Neuronal stem cell (in vitro differentiated cells): ENCODE measurements around the gene KCNAB1.
"Not testable (repeated sequence)": the region's sequence is repeated elsewhere in the genome, so short reads cannot be mapped to it uniquely, and the experiment has no call there.

Experiments
- DNase-seq: peaks from one replicate; pipeline ENCODE4 v3.0.0-alpha.2; 2013; ENCODE audit warnings: low spot score
- H2AFZ ChIP-seq: one replicate; pipeline ENCODE4 v1.6.1; 2013; ENCODE audit warnings: mild to moderate bottlenecking, low read length, inconsistent platforms
- H2AK5ac ChIP-seq: 2 replicates; pipeline ENCODE4 v1.6.1; 2013; ENCODE audit warnings: low read depth, mild to moderate bottlenecking, inconsistent platforms, low read length, moderate library complexity, mixed read lengths
- H2BK120ac ChIP-seq: 2 replicates; pipeline ENCODE4 v1.6.1; 2013; ENCODE audit warnings: low read depth, mild to moderate bottlenecking, inconsistent platforms, low read length, moderate library complexity, mixed read lengths
- H2BK12ac ChIP-seq: one replicate; pipeline ENCODE4 v1.6.1; 2013; ENCODE audit warnings: low read length, inconsistent platforms
- H2BK15ac ChIP-seq: 2 replicates; pipeline ENCODE4 v1.6.1; 2013; ENCODE audit warnings: mild to moderate bottlenecking, low read length, inconsistent platforms, mixed read lengths
- H2BK5ac ChIP-seq: one replicate; pipeline ENCODE4 v1.6.1; 2013; ENCODE audit warnings: inconsistent platforms, mild to moderate bottlenecking, low read length, moderate library complexity
- H3K14ac ChIP-seq: one replicate; pipeline ENCODE4 v1.6.1; 2013; ENCODE audit warnings: low read length, inconsistent platforms
- H3K18ac ChIP-seq: 2 replicates; pipeline ENCODE4 v1.6.1; 2013; ENCODE audit warnings: low read length, inconsistent platforms
- H3K23ac ChIP-seq: 2 replicates; pipeline ENCODE4 v1.6.1; 2013; ENCODE audit warnings: low read depth, mild to moderate bottlenecking, mixed read lengths, low read length, inconsistent platforms; ENCODE audit not compliant: poor library complexity
- H3K27ac ChIP-seq: replicated peaks from 3 replicates; pipeline ENCODE4 v1.5.1; 2013; ENCODE audit warnings: low read length, inconsistent platforms
- H3K27me3 ChIP-seq, 3 experiments: 2 replicates each; pipeline ENCODE4 v1.6.1; 2013; ENCODE audit warnings: low read length in 3 of 3, mild to moderate bottlenecking in 2 of 3, inconsistent platforms in 1 of 3, low read depth in 1 of 3, mixed read lengths in 1 of 3, moderate library complexity in 1 of 3; ENCODE audit not compliant: control insufficient read depth in 3 of 3, insufficient read depth in 3 of 3
- H3K36me3 ChIP-seq, 2 donors: replicated peaks in 1 of 2; 2 replicates each; pipeline ENCODE4 v1.6.1; 2013; ENCODE audit warnings: low read length in 2 of 2; ENCODE audit not compliant: control insufficient read depth in 2 of 2, insufficient read depth in 2 of 2
- H3K4ac ChIP-seq: 2 replicates; pipeline ENCODE4 v1.6.1; 2013; ENCODE audit warnings: inconsistent platforms, mild to moderate bottlenecking, low read length, moderate library complexity
- H3K4me1 ChIP-seq, 2 donors: 1 replicate in 1 of 2; 2 replicates in 1 of 2; pipeline ENCODE4 v1.6.1; 2013; ENCODE audit warnings: low read length in 2 of 2, low read depth in 1 of 2; ENCODE audit not compliant: control insufficient read depth in 2 of 2, insufficient read depth in 1 of 2
- H3K4me2 ChIP-seq: one replicate; pipeline ENCODE4 v1.6.1; 2013; ENCODE audit warnings: mild to moderate bottlenecking, low read length, inconsistent platforms; ENCODE audit not compliant: insufficient read depth, poor library complexity, severe bottlenecking
- H3K4me3 ChIP-seq, 2 donors: 2 replicates each; pipeline ENCODE4 v1.5.1; 2013; ENCODE audit warnings: low read length in 2 of 2, mild to moderate bottlenecking in 2 of 2, inconsistent platforms in 1 of 2, moderate library complexity in 1 of 2
- H3K79me1 ChIP-seq: one replicate; pipeline ENCODE4 v1.6.1; 2013; ENCODE audit warnings: low read depth, mild to moderate bottlenecking, inconsistent platforms, low read length, moderate library complexity
- H3K9ac ChIP-seq: one replicate; pipeline ENCODE4 v1.6.1; 2013; ENCODE audit warnings: mild to moderate bottlenecking, low read depth, low read length, inconsistent platforms; ENCODE audit not compliant: poor library complexity
- H3K9me3 ChIP-seq, 2 donors: replicated peaks in 1 of 2; 2 replicates each; pipeline versions ENCODE3 to v1.6.1; 2013; ENCODE audit warnings: low read length in 2 of 2, mild to moderate bottlenecking in 2 of 2, inconsistent platforms in 1 of 2, low read depth in 1 of 2, mixed read lengths in 1 of 2, moderate library complexity in 1 of 2; ENCODE audit not compliant: control insufficient read depth in 2 of 2, insufficient read depth in 1 of 2
- H4K8ac ChIP-seq: one replicate; pipeline ENCODE4 v1.6.1; 2013; ENCODE audit warnings: low read depth, mild to moderate bottlenecking, inconsistent platforms, low read length, moderate library complexity
- H4K91ac ChIP-seq: one replicate; pipeline ENCODE4 v1.6.1; 2013; ENCODE audit warnings: low read length, low read depth, mild to moderate bottlenecking, inconsistent platforms; ENCODE audit not compliant: poor library complexity
- WGBS, 2 donors: extraction: QIAGEN DNeasy Blood & Tissue Kit; methylation state at CpG; one replicate each; pipeline ENCODE4 v1.1.7; 2013; ENCODE audit warnings: missing lambda C conversion rate in 2 of 2, mixed read lengths in 1 of 2; ENCODE audit not compliant: insufficient read length in 2 of 2, insufficient replicate concordance in 1 of 2; ENCODE audit errors: extremely low coverage in 2 of 2; 5-methylcytosine and 5-hydroxymethylcytosine counted together

KCNAB1 gene

GRCh38 chr3:156135921-156136638 is 15.7 kb downstream of the KCNAB1 start:
- no CpG with 5 or more reads among the region's 2 CpGs for whole genome bisulfite sequencing, 2 donors

GRCh38 chr3:156137397-156137796 is 17.0 kb downstream of the KCNAB1 start:
- H2BK15ac ChIP-seq, H3K4me3 ChIP-seq, H2AK5ac ChIP-seq, H3K27me3 ChIP-seq, H2BK120ac ChIP-seq, H3K36me3 ChIP-seq, H2BK12ac ChIP-seq, H3K27ac ChIP-seq, H3K79me1 ChIP-seq, DNase-seq, H3K4ac ChIP-seq, H4K8ac ChIP-seq, H2BK5ac ChIP-seq, H3K4me2 ChIP-seq, H3K9me3 ChIP-seq, H3K18ac ChIP-seq, H3K9ac ChIP-seq, H3K23ac ChIP-seq, H4K91ac ChIP-seq, H2AFZ ChIP-seq, H3K4me1 ChIP-seq, H3K14ac ChIP-seq: not testable (repeated sequence)
- no CpG with 5 or more reads among the region's 8 CpGs for WGBS, 2 donors

More at GRCh38 chr3:156135921-156136638, 15.7 kb downstream of the KCNAB1 start:
- Histone ChIP-seq H4K8ac (no peak overlapping the region), H3K79me1 (no peaks in the 10 kb centered on the region), H3K18ac (no peak overlapping the region), H3K23ac (no peak overlapping the region), H2AK5ac (no peak overlapping the region), H2BK15ac (no peak overlapping the region), H2BK120ac (no peak overlapping the region), H3K27me3 (no peaks in the 10 kb centered on the region), H3K27ac (no peak overlapping the region), H2AFZ (no peak overlapping the region), H3K36me3 (no peaks in the 10 kb centered on the region), H3K14ac (no peak overlapping the region), H3K4me2 (no peak overlapping the region), H3K4me3 (no peak overlapping the region), H3K9ac (no peak overlapping the region), H3K9me3 (no peaks in the 10 kb centered on the region), H3K4me1 (peaks cover 0 to 1% of the 10 kb centered on the region in 2 donors), H2BK5ac (no peak overlapping the region), H2BK12ac (no peak overlapping the region), H3K4ac (no peak overlapping the region), H4K91ac (no peak overlapping the region)
- DNase-seq = no peak

GRCh38 chr3:156140001-156140595 is 19.7 kb downstream of the KCNAB1 start:
- H3K27ac ChIP-seq = no peak overlapping the region
- no peak overlapping the region for H2BK12ac ChIP-seq
- no peak overlapping the region for H4K91ac ChIP-seq
- H4K8ac ChIP-seq = no peak overlapping the region
- no peak for DNase-seq
- H2AK5ac ChIP-seq = no peak overlapping the region
- no peak overlapping the region for H3K9ac ChIP-seq
- WGBS, 2 donors = no CpG with 5 or more reads among the region's 3 CpGs
- H3K14ac ChIP-seq = no peak overlapping the region
- no peaks in the 10 kb centered on the region for H3K4me1 ChIP-seq
- H3K18ac ChIP-seq = no peak overlapping the region
- no peak overlapping the region for H3K23ac ChIP-seq
- H2BK15ac ChIP-seq = no peak overlapping the region
- no peak overlapping the region for H3K4me2 ChIP-seq
- no peak overlapping the region for H2BK120ac ChIP-seq
- H3K4ac ChIP-seq = no peak overlapping the region
- no peaks in the 10 kb centered on the region for H3K27me3 ChIP-seq
- no peak overlapping the region for H2BK5ac ChIP-seq
- H3K36me3 ChIP-seq = no peaks in the 10 kb centered on the region
- no peak overlapping the region for H2AFZ ChIP-seq
- no peaks in the 10 kb centered on the region for H3K79me1 ChIP-seq
- no peaks in the 10 kb centered on the region for H3K9me3 ChIP-seq
- H3K4me3 ChIP-seq = no peak overlapping the region

GRCh38 chr3:156142702-156143101 is 22.3 kb downstream of the KCNAB1 start:
- no peaks in the 10 kb centered on the region for H3K9me3 ChIP-seq
- H4K8ac ChIP-seq = no peak overlapping the region
- H2BK15ac ChIP-seq = no peak overlapping the region
- no peak overlapping the region for H2BK12ac ChIP-seq
- no peak overlapping the region for H2AK5ac ChIP-seq
- H4K91ac ChIP-seq = no peak overlapping the region
- H3K4me2 ChIP-seq = no peak overlapping the region
- H3K4ac ChIP-seq = no peak overlapping the region
- H2BK5ac ChIP-seq = no peak overlapping the region
- H2BK120ac ChIP-seq = no peak overlapping the region
- no peak overlapping the region for H3K9ac ChIP-seq
- no peak overlapping the region for H3K23ac ChIP-seq
- no peak overlapping the region for H3K27ac ChIP-seq
- no CpG with 5 or more reads among the region's 2 CpGs for WGBS, 2 donors
- no peaks in the 10 kb centered on the region for H3K79me1 ChIP-seq
- H3K18ac ChIP-seq = no peak overlapping the region
- H3K14ac ChIP-seq = no peak overlapping the region
- no peaks in the 10 kb centered on the region for H3K36me3 ChIP-seq
- H3K27me3 ChIP-seq = no peaks in the 10 kb centered on the region
- no peak for DNase-seq
- no peaks in the 10 kb centered on the region for H3K4me1 ChIP-seq
- H3K4me3 ChIP-seq = no peak overlapping the region
- no peak overlapping the region for H2AFZ ChIP-seq
